Measurements from ENCODE around the gene RAD21L1.

Gene RAD21L1

GRCh38 chr20:1274485-1275311 is 48.9 kb downstream of the RAD21L1 start:
- peak in 1 of 2 experiments; percentile 58 for DNase-seq

GRCh38 chr20:1275919-1276318 is 50.1 kb downstream of the RAD21L1 start:
- no peak for DNase-seq

- DNase-seq: no peak
Measured at GRCh38 chr20:1277529-1278322, 51.9 kb downstream of the RAD21L1 start.

- no peak for DNase-seq
Measured at GRCh38 chr20:1278993-1279392, 53.1 kb downstream of the RAD21L1 start.

GRCh38 chr20:1280195-1281102 is 54.6 kb downstream of the RAD21L1 start:
- DNase-seq: no peak

GRCh38 chr20:1281279-1282057 is 55.6 kb downstream of the RAD21L1 start:
- no peak for DNase-seq

GRCh38 chr20:1282966-1283365 is 57.1 kb downstream of the RAD21L1 start:
- DNase-seq: no peak

GRCh38 chr20:1283522-1284510 is 58.0 kb downstream of the RAD21L1 start:
- DNase-seq: no peak

GRCh38 chr20:1286267-1287024 is 60.6 kb downstream of the RAD21L1 start:
- no peak for DNase-seq

GRCh38 chr20:1287306-1287705 is 61.5 kb downstream of the RAD21L1 start:
- no peak for DNase-seq

GRCh38 chr20:1287787-1288569 is 62.1 kb downstream of the RAD21L1 start:
- no peak for DNase-seq

GRCh38 chr20:1291191-1291741 is 65.4 kb downstream of the RAD21L1 start:
- no peak for DNase-seq

GRCh38 chr20:1292620-1293019 is 66.8 kb downstream of the RAD21L1 start:
- DNase-seq: no peak

GRCh38 chr20:1293641-1294379 is 68.0 kb downstream of the RAD21L1 start:
- DNase-seq: no peak

GRCh38 chr20:1294497-1294896 is 68.7 kb downstream of the RAD21L1 start:
- DNase-seq: no peak

GRCh38 chr20:1295276-1295930 is 69.6 kb downstream of the RAD21L1 start:
- DNase-seq: no peak

GRCh38 chr20:1296117-1296610 is 70.3 kb downstream of the RAD21L1 start:
- no peak for DNase-seq
